Erythroblast (primary cell): ENCODE data around the gene ADK.
"Not testable (repeated sequence)": the region's sequence is repeated elsewhere in the genome, so short reads cannot be mapped to it uniquely, and the experiment has no call there.

Experiments
- DNase-seq, 2 experiments: peaks; one replicate each; lab custom pipeline; 2025; lab: John Stamatoyannopoulos, UW
- GATA1 ChIP-seq: IDR thresholded peaks from 2 replicates; pipeline ENCODE4 v1.6.1; 2011; ENCODE audit warnings: low read depth, mild to moderate bottlenecking, control low read depth, low read length, moderate library complexity
- POLR2A ChIP-seq: IDR thresholded peaks from 2 replicates; pipeline ENCODE4 v1.6.1; 2011; ENCODE audit warnings: mild to moderate bottlenecking, low read length

The ADK gene

GRCh38 chr10:74419958-74420375 lies 268.9 kb downstream of the ADK start:
- peak; percentile 9 to 20 for DNase-seq
- no peak for TF ChIP-seq GATA1
- TF ChIP-seq POLR2A, result no peak

GRCh38 chr10:74424565-74424964 lies 273.5 kb downstream of the ADK start:
- no peak for TF ChIP-seq GATA1
- no peak for TF ChIP-seq POLR2A
- DNase-seq, result no peak

GRCh38 chr10:74425456-74426001 lies 274.5 kb downstream of the ADK start:
- no peak for DNase-seq
- TF ChIP-seq POLR2A, result no peak

GRCh38 chr10:74431816-74432215 lies 280.8 kb downstream of the ADK start:
- no peak for TF ChIP-seq GATA1
- TF ChIP-seq POLR2A, result no peak
- DNase-seq, result no peak

GRCh38 chr10:74432841-74433594 lies 282.0 kb downstream of the ADK start:
- TF ChIP-seq POLR2A, result no peak
- no peak for TF ChIP-seq GATA1
- DNase-seq, result peak in 1 of 2 experiments; percentile 11

- TF ChIP-seq POLR2A (no peak), GATA1 (no peak)
- no peak for DNase-seq
Observed at GRCh38 chr10:74433595-74433956, 282.6 kb downstream of the ADK start.

- DNase-seq, result no peak
- no peak for TF ChIP-seq POLR2A
- TF ChIP-seq GATA1, result no peak
Observed at GRCh38 chr10:74433993-74434392, 283.0 kb downstream of the ADK start.

- DNase-seq, result no peak
- TF ChIP-seq POLR2A, result no peak
- TF ChIP-seq GATA1, result no peak
Observed at GRCh38 chr10:74434547-74434946, 283.5 kb downstream of the ADK start.

GRCh38 chr10:74436523-74437170 lies 285.6 kb downstream of the ADK start:
- no peak for TF ChIP-seq POLR2A
- TF ChIP-seq GATA1, result no peak
- DNase-seq, result no peak

- DNase-seq, result no peak
- TF ChIP-seq POLR2A (no peak), GATA1 (no peak)
Observed at GRCh38 chr10:74437822-74438221, 286.8 kb downstream of the ADK start.

GRCh38 chr10:74439213-74439612 lies 288.2 kb downstream of the ADK start:
- DNase-seq, result no peak
- no peak for TF ChIP-seq GATA1
- no peak for TF ChIP-seq POLR2A

GRCh38 chr10:74445493-74445892 lies 294.5 kb downstream of the ADK start:
- TF ChIP-seq GATA1, result no peak
- no peak for TF ChIP-seq POLR2A
- no peak for DNase-seq

GRCh38 chr10:74450602-74451001 lies 299.6 kb downstream of the ADK start:
- TF ChIP-seq POLR2A (no peak), GATA1 (no peak)
- DNase-seq, result no peak

GRCh38 chr10:74451127-74451829 lies 300.3 kb downstream of the ADK start:
- DNase-seq, result no peak
- TF ChIP-seq GATA1, result no peak
- no peak for TF ChIP-seq POLR2A

- no peak for DNase-seq
- TF ChIP-seq POLR2A (no peak), GATA1 (no peak)
Observed at GRCh38 chr10:74453169-74453568, 302.1 kb downstream of the ADK start.

GRCh38 chr10:74457478-74457877 lies 306.5 kb downstream of the ADK start:
- DNase-seq, result not testable (repeated sequence)
